Natural killer cell (primary cell): ENCODE measurements around the gene MAP3K9. TPM values are rescaled to one million over a fixed set of nuclear protein-coding genes. Genes with fewer than 3 reads are reported as not detected.

ENCODE experiments used
- ATAC-seq, 3 donors: fragments of 150-1000 bp in 2 of 3; fragments of 200-7000 bp in 1 of 3; cut with Tn5 transposase; 1 replicate in 1 of 3; 2 replicates in 2 of 3; pipeline ENCODE4 v1.10.0; 2021; ENCODE audit warnings: mild to moderate bottlenecking in 2 of 3, moderate library complexity in 2 of 3
- DNase-seq, 2 donors: peaks; one replicate each; pipeline versions ENCODE4 v3.0.0 to v3.0.0-alpha.2; 2013 to 2021; ENCODE audit warnings: mixed read lengths in 1 of 2
- H3K27ac ChIP-seq: one replicate; pipeline ENCODE4 v1.5.1; 2013; ENCODE audit warnings: mild to moderate bottlenecking, low read length
- H3K27me3 ChIP-seq: one replicate; pipeline ENCODE4 v1.6.1; 2013; ENCODE audit warnings: low read length; ENCODE audit not compliant: control insufficient read depth, insufficient read depth
- H3K36me3 ChIP-seq: one replicate; pipeline ENCODE4 v1.6.1; 2013; ENCODE audit warnings: low read length; ENCODE audit not compliant: control insufficient read depth, insufficient read depth
- H3K4me1 ChIP-seq: one replicate; pipeline ENCODE4 v1.6.1; 2013; ENCODE audit warnings: low read length; ENCODE audit not compliant: control insufficient read depth, insufficient read depth
- H3K4me3 ChIP-seq: one replicate; pipeline ENCODE4 v1.5.1; 2013; ENCODE audit warnings: low read length
- H3K9me3 ChIP-seq: one replicate; pipeline ENCODE4 v1.6.1; 2013; ENCODE audit warnings: low read length; ENCODE audit not compliant: control insufficient read depth, insufficient read depth
- H3K27ac Mint-ChIP-seq, 2 donors: one replicate each; pipeline ENCODE4 v1.8.0; 2022; ENCODE audit warnings: mild to moderate bottlenecking in 2 of 2, mixed read lengths in 2 of 2, moderate library complexity in 1 of 2
- H3K27me3 Mint-ChIP-seq, 2 donors: one replicate each; pipeline ENCODE4 v1.8.0; 2022; ENCODE audit warnings: low read depth in 2 of 2, mixed read lengths in 2 of 2
- H3K36me3 Mint-ChIP-seq: one replicate; pipeline ENCODE4 v1.8.0; 2022; ENCODE audit warnings: mixed read lengths
- H3K4me1 Mint-ChIP-seq, 2 donors: one replicate each; pipeline ENCODE4 v1.8.0; 2022; ENCODE audit warnings: mixed read lengths in 2 of 2
- H3K4me3 Mint-ChIP-seq: one replicate; pipeline ENCODE4 v1.8.0; 2022; ENCODE audit warnings: mild to moderate bottlenecking, moderate library complexity, mixed read lengths
- H3K9me3 Mint-ChIP-seq, 2 donors: one replicate each; pipeline ENCODE4 v1.8.0; 2022; ENCODE audit warnings: mixed read lengths in 2 of 2
- CTCF ChIP-seq: fragments of 200-600 bp; IDR thresholded peaks from one replicate; pipeline ENCODE4 v1.8.0; 2022; ENCODE audit warnings: antibody characterized with exemption
- WGBS: methylation state at CpG from one replicate; pipeline ENCODE4 v1.1.7; 2013; ENCODE audit warnings: missing lambda C conversion rate; ENCODE audit not compliant: insufficient coverage; 5-methylcytosine and 5-hydroxymethylcytosine counted together
- intact Hi-C: fragments of 100-400 bp; cut with micrococcal nuclease; formaldehyde crosslinking; loops from one replicate; pipeline ENCODE4 v1.14.2; 2022
- total RNA-seq, 4 donors: library from RNA; stranded (reverse); fragments of 120-200 nt in 1 of 4; gene quantifications; one replicate each; pipeline versions ENCODE4 v1.2.3 to v1.2.4, GENCODE V29; 2013 to 2022

MAP3K9 gene
- total RNA-seq, 3 donors from 2014 or later (not counting 1 experiment from before 2014, with no cell fraction given): 3.6 to 7.9 (median 3.8) TPM

- H3K9me3 ChIP-seq: no peaks in the 10 kb centered on the region
- Mint-ChIP-seq H3K4me3 (no peak overlapping the region), H3K27me3 (no peaks in the 10 kb centered on the region), H3K36me3 (no peaks in the 10 kb centered on the region), H3K4me1 (no peaks in the 10 kb centered on the region), H3K9me3 (no peaks in the 10 kb centered on the region), H3K27ac (no peak overlapping the region)
- H3K4me3 ChIP-seq: no peak overlapping the region
- no peak overlapping the region for H3K27ac ChIP-seq
- H3K36me3 ChIP-seq: no peaks in the 10 kb centered on the region
- DNase-seq (no peak), ATAC-seq (no peak)
- no peak for TF ChIP-seq CTCF
- no peaks in the 10 kb centered on the region for H3K27me3 ChIP-seq
- intact Hi-C loops: no loop called here
- H3K4me1 ChIP-seq: no peaks in the 10 kb centered on the region
- 74% methylated on average over 8 of the region's 9 CpGs for WGBS
Measured at GRCh38 chr14:70792939-70793338, 16.4 kb downstream of the MAP3K9 start.

GRCh38 chr14:70791971-70792370 lies 17.3 kb downstream of the MAP3K9 start:
- Histone ChIP-seq H3K27me3 (no peaks in the 10 kb centered on the region), H3K9me3 (no peaks in the 10 kb centered on the region), H3K4me1 (no peaks in the 10 kb centered on the region), H3K36me3 (no peaks in the 10 kb centered on the region), H3K27ac (no peak overlapping the region), H3K4me3 (no peak overlapping the region)
- H3K4me1 Mint-ChIP-seq: peaks cover 0 to 4% of the 10 kb centered on the region in 2 donors
- DNase-seq (no peak), ATAC-seq (no peak)
- no peak overlapping the region for H3K4me3 Mint-ChIP-seq
- 95% methylated on average over 7 of the region's 7 CpGs for WGBS
- no peaks in the 10 kb centered on the region for H3K9me3 Mint-ChIP-seq
- peaks cover 0 to 3% of the 10 kb centered on the region in 2 donors for H3K27me3 Mint-ChIP-seq
- H3K27ac Mint-ChIP-seq: no peak overlapping the region
- intact Hi-C loops: no loop called here
- no peak for TF ChIP-seq CTCF
- no peaks in the 10 kb centered on the region for H3K36me3 Mint-ChIP-seq

GRCh38 chr14:70789961-70790360 lies 19.4 kb downstream of the MAP3K9 start:
- ATAC-seq (no peak), DNase-seq (no peak)
- Histone ChIP-seq H3K9me3 (no peaks in the 10 kb centered on the region), H3K36me3 (no peaks in the 10 kb centered on the region), H3K4me3 (no peak overlapping the region), H3K4me1 (no peaks in the 10 kb centered on the region), H3K27me3 (no peaks in the 10 kb centered on the region), H3K27ac (no peak overlapping the region)
- Mint-ChIP-seq H3K9me3 (no peaks in the 10 kb centered on the region), H3K27me3 (peaks cover 0 to 3% of the 10 kb centered on the region in 2 donors), H3K36me3 (no peaks in the 10 kb centered on the region), H3K4me3 (no peak overlapping the region), H3K4me1 (peaks cover 0 to 4% of the 10 kb centered on the region in 2 donors), H3K27ac (no peak overlapping the region)
- intact Hi-C loops: no loop called here
- TF ChIP-seq CTCF: no peak
- WGBS: 86% methylated on average over 4 of the region's 4 CpGs

- H3K4me1 ChIP-seq: no peaks in the 10 kb centered on the region
- H3K27me3 ChIP-seq: no peaks in the 10 kb centered on the region
- Mint-ChIP-seq H3K9me3 (no peaks in the 10 kb centered on the region), H3K27ac (no peak overlapping the region), H3K4me3 (no peak overlapping the region), H3K27me3 (peaks cover 0 to 3% of the 10 kb centered on the region in 2 donors), H3K36me3 (no peaks in the 10 kb centered on the region), H3K4me1 (peaks cover 0 to 4% of the 10 kb centered on the region in 2 donors)
- 58% methylated on average over 3 of the region's 4 CpGs for WGBS
- DNase-seq (no peak), ATAC-seq (no peak)
- H3K9me3 ChIP-seq: no peaks in the 10 kb centered on the region
- no peak for TF ChIP-seq CTCF
- no peaks in the 10 kb centered on the region for H3K36me3 ChIP-seq
- H3K27ac ChIP-seq: no peak overlapping the region
- no peak overlapping the region for H3K4me3 ChIP-seq
- intact Hi-C loops: no loop called here
Measured at GRCh38 chr14:70789361-70789760, 20.0 kb downstream of the MAP3K9 start.
